ENCODE data around the gene ZDHHC19. TPM values are rescaled to one million over a fixed set of nuclear protein-coding genes. Genes with fewer than 3 reads are reported as not detected.
"Not testable (repeated sequence)": the region's sequence is repeated elsewhere in the genome, so short reads cannot be mapped to it uniquely, and the experiment has no call there.

The ZDHHC19 gene
- total RNA-seq, 1 donor from 2014 or later: not detected

DNA sequence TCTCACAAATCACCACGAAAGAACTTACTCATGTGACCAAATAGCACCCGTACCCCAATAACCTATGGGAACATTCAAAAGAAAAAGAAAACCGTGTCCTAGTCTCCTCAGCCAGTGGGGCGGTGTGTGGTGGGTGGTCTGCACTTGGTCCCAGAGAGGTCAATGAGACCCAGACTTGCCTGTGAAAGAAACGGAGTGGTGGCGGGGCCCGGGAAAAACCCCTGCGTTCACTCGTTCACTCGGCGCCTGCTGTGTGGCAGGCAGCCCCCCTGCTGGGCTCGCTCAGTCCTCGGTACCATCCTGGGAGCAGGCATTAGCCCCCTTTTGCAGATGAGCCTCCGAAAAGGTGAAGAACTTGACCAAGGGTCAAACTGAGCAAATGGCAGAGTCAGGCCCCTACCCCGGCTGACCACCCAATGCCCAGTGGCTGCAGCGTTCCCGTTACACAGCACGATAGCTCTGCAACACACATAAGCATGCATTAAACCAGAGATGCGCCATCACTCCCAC is 36.0 kb downstream of the ZDHHC19 start:
- Histone ChIP-seq H3K27me3 (ENCODE audit: control insufficient read depth, insufficient read depth, low read length) (no peaks in the 10 kb centered on the region), H3K36me3 (ENCODE audit: control insufficient read depth, insufficient read depth, low read length) (no peaks in the 10 kb centered on the region), H3K4me3 (ENCODE audit: low read depth, low read length) (no peak overlapping the region)
- no peak for TF ChIP-seq CTCF (IDR thresholded peaks at IDR 0.05; ENCODE audit: insufficient read depth, low read length, poor library complexity, severe bottlenecking)
- no peak for DNase-seq (ENCODE audit: low read depth)

- no peak for DNase-seq (ENCODE audit: low read depth)
- no peak overlapping the region for H3K4me3 ChIP-seq (ENCODE audit: low read depth, low read length)
These were observed 36.5 kb downstream of the ZDHHC19 start for GRCh38 chr3:196174652-196175051.

GRCh38 chr3:196170296-196170695 is 40.9 kb downstream of the ZDHHC19 start:
- not testable (repeated sequence) for DNase-seq (ENCODE audit: low read depth); H3K36me3 ChIP-seq (ENCODE audit: control insufficient read depth, insufficient read depth, low read length); H3K27me3 ChIP-seq (ENCODE audit: control insufficient read depth, insufficient read depth, low read length); H3K4me3 ChIP-seq (ENCODE audit: low read depth, low read length)

More at GRCh38 chr3:196174652-196175051, 36.5 kb downstream of the ZDHHC19 start:
- H3K27me3 ChIP-seq (ENCODE audit: control insufficient read depth, insufficient read depth, low read length): no peaks in the 10 kb centered on the region
- TF ChIP-seq CTCF (IDR thresholded peaks at IDR 0.05; ENCODE audit: insufficient read depth, low read length, poor library complexity, severe bottlenecking): no peak
- no peaks in the 10 kb centered on the region for H3K36me3 ChIP-seq (ENCODE audit: control insufficient read depth, insufficient read depth, low read length)

GRCh38 chr3:196169836-196170240 is 41.4 kb downstream of the ZDHHC19 start:
- DNase-seq (ENCODE audit: low read depth): no peak
- no peak for TF ChIP-seq CTCF (IDR thresholded peaks at IDR 0.05; ENCODE audit: insufficient read depth, low read length, poor library complexity, severe bottlenecking)
- H3K27me3 ChIP-seq (ENCODE audit: control insufficient read depth, insufficient read depth, low read length): no peaks in the 10 kb centered on the region
- no peak overlapping the region for H3K4me3 ChIP-seq (ENCODE audit: low read depth, low read length)
- H3K36me3 ChIP-seq (ENCODE audit: control insufficient read depth, insufficient read depth, low read length): no peaks in the 10 kb centered on the region

- DNase-seq (ENCODE audit: low read depth): no peak
- Histone ChIP-seq H3K27me3 (ENCODE audit: control insufficient read depth, insufficient read depth, low read length) (no peaks in the 10 kb centered on the region), H3K4me3 (ENCODE audit: low read depth, low read length) (no peak overlapping the region), H3K36me3 (ENCODE audit: control insufficient read depth, insufficient read depth, low read length) (no peaks in the 10 kb centered on the region)
- TF ChIP-seq CTCF (IDR thresholded peaks at IDR 0.05; ENCODE audit: insufficient read depth, low read length, poor library complexity, severe bottlenecking): no peak
These were observed 42.3 kb downstream of the ZDHHC19 start for GRCh38 chr3:196168808-196169391.

- TF ChIP-seq CTCF (IDR thresholded peaks at IDR 0.05; ENCODE audit: insufficient read depth, low read length, poor library complexity, severe bottlenecking): no peak
- H3K4me3 ChIP-seq (ENCODE audit: low read depth, low read length): no peak overlapping the region
- H3K36me3 ChIP-seq (ENCODE audit: control insufficient read depth, insufficient read depth, low read length): no peaks in the 10 kb centered on the region
- DNase-seq (ENCODE audit: low read depth): no peak
- H3K27me3 ChIP-seq (ENCODE audit: control insufficient read depth, insufficient read depth, low read length): no peaks in the 10 kb centered on the region
These were observed 44.5 kb downstream of the ZDHHC19 start for GRCh38 chr3:196166741-196167140.
